IPS-11a (cell line): ENCODE measurements around the gene MND1.

Source experiments
- H3K4me3 ChIP-seq: one replicate; pipeline ENCODE4 v1.5.1; 2013; ENCODE audit warnings: low read depth, low read length, control low read depth

MND1 gene

GRCh38 chr4:153344131-153345011, at the start of gene MND1:
TSS of gene MND1 (plus strand) at chr4:153344688. CDS start at chr4:153344738, 50 bp downstream.
- peak within 1 kb of the TSS; percentile 82 for H3K4me3 ChIP-seq

GRCh38 chr4:153295131-153295755, 49.2 kb upstream of the MND1 start:
- no peak overlapping the region for H3K4me3 ChIP-seq

- no peak overlapping the region for H3K4me3 ChIP-seq
Measured at GRCh38 chr4:153296040-153296823, 48.3 kb upstream of the MND1 start.

- H3K4me3 ChIP-seq, result no peak overlapping the region
Measured at GRCh38 chr4:153297116-153297515, 47.4 kb upstream of the MND1 start.

- H3K4me3 ChIP-seq, result no peak overlapping the region
Measured at GRCh38 chr4:153310793-153311192, 33.7 kb upstream of the MND1 start.

- no peak overlapping the region for H3K4me3 ChIP-seq
Measured at GRCh38 chr4:153314915-153315314, 29.6 kb upstream of the MND1 start.

GRCh38 chr4:153318696-153319320, 25.7 kb upstream of the MND1 start:
- no peak overlapping the region for H3K4me3 ChIP-seq

- H3K4me3 ChIP-seq, result no peak overlapping the region
Measured at GRCh38 chr4:153322791-153323190, 21.7 kb upstream of the MND1 start.

GRCh38 chr4:153324046-153324445, 20.4 kb upstream of the MND1 start:
- no peak overlapping the region for H3K4me3 ChIP-seq

- no peak overlapping the region for H3K4me3 ChIP-seq
Measured at GRCh38 chr4:153325558-153325957, 18.9 kb upstream of the MND1 start.

GRCh38 chr4:153326513-153326912, 18.0 kb upstream of the MND1 start:
- no peak overlapping the region for H3K4me3 ChIP-seq

- no peak overlapping the region for H3K4me3 ChIP-seq
Measured at GRCh38 chr4:153327247-153327646, 17.2 kb upstream of the MND1 start.

GRCh38 chr4:153332936-153333335, 11.6 kb upstream of the MND1 start:
- H3K4me3 ChIP-seq, result no peak overlapping the region

GRCh38 chr4:153333874-153334273, 10.6 kb upstream of the MND1 start:
- no peak overlapping the region for H3K4me3 ChIP-seq

- no peak overlapping the region for H3K4me3 ChIP-seq
Measured at GRCh38 chr4:153335665-153336064, 8.8 kb upstream of the MND1 start.

GRCh38 chr4:153337686-153338085, 6.8 kb upstream of the MND1 start:
- H3K4me3 ChIP-seq, result no peak overlapping the region

- H3K4me3 ChIP-seq, result no peak overlapping the region
Measured at GRCh38 chr4:153341575-153342090, 2.9 kb upstream of the MND1 start.

- H3K4me3 ChIP-seq, result no peak overlapping the region
Measured at GRCh38 chr4:153342751-153343552, 1.5 kb upstream of the MND1 start.

- H3K4me3 ChIP-seq, result peak overlapping the region; percentile 82
Measured at GRCh38 chr4:153345012-153345981, 809 bp downstream of the MND1 start.
